GM23338 (cell line): ENCODE measurements around the gene CEP55. TPM values are rescaled to one million over a fixed set of nuclear protein-coding genes. Genes with fewer than 3 reads are reported as not detected.

ENCODE experiments used
- ATAC-seq: fragments of 200-7000 bp; cut with Tn5 transposase; 3 replicates; pipeline ENCODE4 v1.9.1; 2020
- DNase-seq: peaks from one replicate; pipeline ENCODE4 v3.0.0-alpha.2; 2015; ENCODE audit warnings: low spot score
- H2AFZ ChIP-seq: fragments of 200-600 bp; sonication (generic); 2 replicates; pipeline ENCODE4 v1.8.0; 2016; ENCODE audit warnings: antibody characterized with exemption, mild to moderate bottlenecking, moderate library complexity
- H3F3A ChIP-seq: fragments of 200-600 bp; sonication (generic); replicated peaks from 2 replicates; pipeline ENCODE4 v1.8.0; 2017; ENCODE audit warnings: antibody characterized with exemption, mixed run types, low read depth
- H3K27ac ChIP-seq: fragments of 200-600 bp; sonication (generic); 2 replicates; pipeline ENCODE4 v1.6.1; 2016; ENCODE audit warnings: low read depth
- H3K27me3 ChIP-seq: fragments of 200-600 bp; sonication (generic); 2 replicates; pipeline ENCODE4 v1.8.0; 2016; ENCODE audit warnings: mild to moderate bottlenecking, mixed run types, moderate library complexity; ENCODE audit not compliant: insufficient read depth
- H3K36me3 ChIP-seq: fragments of 200-600 bp; sonication (generic); 2 replicates; pipeline ENCODE4 v1.8.0; 2016; ENCODE audit warnings: mild to moderate bottlenecking; ENCODE audit not compliant: insufficient read depth
- H3K4me1 ChIP-seq: fragments of 200-600 bp; sonication (generic); 2 replicates; pipeline ENCODE4 v1.8.0; 2016; ENCODE audit warnings: mild to moderate bottlenecking, moderate library complexity; ENCODE audit not compliant: insufficient read depth
- H3K4me2 ChIP-seq: fragments of 200-600 bp; sonication (generic); 2 replicates; pipeline ENCODE4 v1.7.1; 2017; ENCODE audit warnings: mixed run types
- H3K4me3 ChIP-seq: fragments of 200-600 bp; sonication (generic); 2 replicates; pipeline ENCODE4 v1.6.1; 2016; ENCODE audit warnings: mixed run types
- H3K79me2 ChIP-seq: fragments of 200-600 bp; sonication (generic); replicated peaks from 2 replicates; pipeline ENCODE4 v1.8.0; 2017; ENCODE audit warnings: mild to moderate bottlenecking; ENCODE audit not compliant: insufficient read depth
- H3K9me2 ChIP-seq: fragments of 200-600 bp; sonication (generic); 2 replicates; pipeline ENCODE4 v1.8.0; 2017; ENCODE audit not compliant: insufficient read depth
- H4K20me1 ChIP-seq: fragments of 200-600 bp; sonication (generic); replicated peaks from 2 replicates; pipeline ENCODE4 v1.8.0; 2017; ENCODE audit warnings: mild to moderate bottlenecking; ENCODE audit not compliant: insufficient read depth
- H3K27ac Mint-ChIP-seq: 2 replicates; pipeline ENCODE4 v1.8.0; 2020; ENCODE audit warnings: inconsistent platforms, mild to moderate bottlenecking, moderate library complexity, mixed read lengths
- H3K27me3 Mint-ChIP-seq: 3 replicates; pipeline ENCODE4 v1.8.0; 2022; ENCODE audit warnings: low read depth, mild to moderate bottlenecking, moderate library complexity, mixed read lengths, inconsistent platforms; ENCODE audit not compliant: insufficient read depth, poor library complexity
- H3K36me3 Mint-ChIP-seq: 3 replicates; pipeline ENCODE4 v1.8.0; 2021; ENCODE audit warnings: low read depth, mild to moderate bottlenecking, inconsistent platforms, moderate library complexity, mixed read lengths
- H3K4me1 Mint-ChIP-seq: 3 replicates; pipeline ENCODE4 v1.8.0; 2020; ENCODE audit warnings: mild to moderate bottlenecking, inconsistent platforms, mixed read lengths
- H3K4me3 Mint-ChIP-seq: 3 replicates; pipeline ENCODE4 v1.8.0; 2021; ENCODE audit warnings: moderate library complexity, mild to moderate bottlenecking, inconsistent platforms, mixed read lengths
- H3K9me3 Mint-ChIP-seq: 3 replicates; pipeline ENCODE4 v1.8.0; 2020; ENCODE audit warnings: moderate library complexity, mild to moderate bottlenecking, inconsistent platforms, mixed read lengths
- CREB1 ChIP-seq: fragments of 250-450 bp; sonication (Bioruptor Pico); IDR thresholded peaks from 2 replicates; pipeline ENCODE4 v1.5.0; 2020; ENCODE audit warnings: low read depth, mild to moderate bottlenecking, moderate library complexity
- EZH2 ChIP-seq: fragments of 200-600 bp; sonication (generic); IDR thresholded peaks from one replicate; pipeline ENCODE4 v1.8.0; 2017; ENCODE audit warnings: antibody characterized with exemption, mild to moderate bottlenecking, low read depth; ENCODE audit not compliant: unreplicated experiment
- EZH2phosphoT487 ChIP-seq: fragments of 200-600 bp; sonication (generic); IDR thresholded peaks from one replicate; pipeline ENCODE4 v1.8.1; 2018; ENCODE audit warnings: antibody characterized with exemption; ENCODE audit not compliant: unreplicated experiment
- JUNB ChIP-seq: IDR thresholded peaks from one replicate; pipeline ENCODE4 v1.6.1; 2016; ENCODE audit warnings: antibody characterized with exemption; ENCODE audit not compliant: unreplicated experiment
- NANOG ChIP-seq: IDR thresholded peaks from 2 replicates; pipeline ENCODE4 v1.6.1; 2016; ENCODE audit warnings: antibody characterized with exemption, borderline replicate concordance
- POLR2AphosphoS5 ChIP-seq: IDR thresholded peaks from 2 replicates; pipeline ENCODE4 v1.6.1; 2016; ENCODE audit warnings: antibody characterized with exemption, low read depth
- STAT1 ChIP-seq: IDR thresholded peaks from one replicate; pipeline ENCODE4 v1.6.1; 2016; ENCODE audit warnings: antibody characterized with exemption; ENCODE audit not compliant: unreplicated experiment
- ZNF114 ChIP-seq: fragments of 250-450 bp; sonication (Bioruptor Pico); IDR thresholded peaks from 2 replicates; pipeline ENCODE4 v1.5.0; 2020; ENCODE audit warnings: mild to moderate bottlenecking, moderate library complexity
- ZNF331 ChIP-seq: fragments of 250-450 bp; sonication (Bioruptor Pico); IDR thresholded peaks from 2 replicates; pipeline ENCODE4 v1.5.0; 2020; ENCODE audit warnings: low read depth, mild to moderate bottlenecking, moderate library complexity
- polyA plus RNA-seq: library from polyadenylated mRNA; unstranded; fragments of >200 nt; fragmentation: Nextera tagmentation; extraction: Ambion mirVana; gene quantifications from 2 replicates; pipeline ENCODE4 v1.2.1, GENCODE V29; 2016
- total RNA-seq: library from RNA; depleted of rRNA; stranded (reverse); fragments of >200 nt; shearing (Covaris generic); gene quantifications from 2 replicates; pipeline ENCODE4 v1.2.3, GENCODE V29; 2014
- TF ChIP-seq, protein P1 (sequence below): IDR thresholded peaks from 2 replicates; pipeline ENCODE4 v1.6.1; 2016; ENCODE audit warnings: antibody characterized with exemption
- TF ChIP-seq, protein P2 (sequence below): fragments of 250-450 bp; sonication (Bioruptor Pico); IDR thresholded peaks from 2 replicates; pipeline ENCODE4 v1.5.0; 2020; ENCODE audit warnings: mild to moderate bottlenecking, moderate library complexity
- TF ChIP-seq, protein P3 (sequence below): IDR thresholded peaks from one replicate; pipeline ENCODE4 v1.6.1; 2018; ENCODE audit warnings: antibody characterized with exemption; ENCODE audit not compliant: unreplicated experiment
- TF ChIP-seq, protein P4 (sequence below), 2 experiments: fragments of 200-600 bp in 1 of 2; sonication (generic) in 1 of 2; conservative IDR thresholded peaks; 2 replicates each; pipeline versions ENCODE4 v1.5.1 to v1.6.1; 2016 to 2017; ENCODE audit warnings: antibody characterized with exemption in 2 of 2, low read depth in 2 of 2, mild to moderate bottlenecking in 2 of 2, moderate library complexity in 1 of 2

Gene CEP55
- total and polyA plus RNA-seq, 2 experiments from 2014 or later: 12.4 to 22.4 TPM

DNA sequence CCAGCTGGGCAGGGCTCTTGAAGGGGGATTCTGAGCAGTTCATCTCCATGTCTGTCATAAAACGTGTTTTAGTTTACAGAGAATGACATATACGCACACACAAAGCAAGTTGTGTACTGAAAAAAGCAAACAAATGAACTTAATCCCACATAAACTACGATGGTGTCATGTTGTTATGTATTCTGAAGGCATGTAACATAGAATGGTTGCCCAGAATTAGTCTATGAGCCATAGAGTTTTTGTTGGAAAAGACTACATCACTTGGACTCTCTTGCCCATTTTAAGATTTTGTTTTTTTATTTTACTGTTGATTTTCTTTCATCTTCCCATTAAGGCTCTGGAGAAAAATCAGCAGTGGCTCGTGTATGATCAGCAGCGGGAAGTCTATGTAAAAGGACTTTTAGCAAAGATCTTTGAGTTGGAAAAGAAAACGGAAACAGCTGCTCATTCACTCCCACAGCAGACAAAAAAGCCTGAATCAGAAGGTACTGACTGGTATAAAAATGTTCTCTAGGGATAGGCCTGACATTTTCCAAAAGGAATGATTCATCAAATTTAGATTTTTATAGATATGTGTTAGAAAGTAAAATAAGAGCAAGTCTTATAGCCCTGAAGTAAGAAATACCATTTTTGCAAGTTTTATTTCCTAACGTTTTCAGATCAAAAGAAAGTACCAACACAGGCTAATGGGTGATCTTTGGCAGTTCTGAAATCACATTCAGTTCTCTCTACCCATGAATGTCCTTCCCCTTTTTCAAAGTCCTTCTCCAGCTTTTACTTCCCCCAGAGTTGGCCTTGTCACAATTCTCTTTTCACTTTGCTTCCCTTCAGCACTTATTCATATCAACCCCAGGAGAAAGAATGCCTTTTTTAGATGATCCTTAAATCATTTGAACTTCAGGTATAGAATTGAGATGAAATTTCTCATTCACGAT is 18.9 kb downstream of the CEP55 start:
- Histone ChIP-seq H3K79me2 (no peaks in the 10 kb centered on the region), H2AFZ (no peak overlapping the region), H4K20me1 (no peaks in the 10 kb centered on the region), H3K27ac (no peak overlapping the region), H3K27me3 (no peaks in the 10 kb centered on the region), H3F3A (no peaks in the 10 kb centered on the region), H3K4me3 (no peak overlapping the region), H3K4me2 (no peak overlapping the region), H3K36me3 (peaks cover 52% of the 10 kb centered on the region), H3K9me2 (peaks cover 7% of the 10 kb centered on the region; the same call in 1 of the 2 replicates), H3K4me1 (no peaks in the 10 kb centered on the region)
- Mint-ChIP-seq H3K4me3 (no peak overlapping the region), H3K36me3 (peaks cover 52% of the 10 kb centered on the region), H3K4me1 (peaks cover 3% of the 10 kb centered on the region; the same call in 1 of the 3 replicates), H3K9me3 (peaks cover 9% of the 10 kb centered on the region), H3K27ac (no peak overlapping the region), H3K27me3 (peaks cover 1% of the 10 kb centered on the region)
- ATAC-seq (no peak), DNase-seq (no peak)
- no peak for TF ChIP-seq EZH2
- no peak for TF ChIP-seq ZNF331 (CRISPR knock-in tag)
- TF ChIP-seq, protein P1, sequence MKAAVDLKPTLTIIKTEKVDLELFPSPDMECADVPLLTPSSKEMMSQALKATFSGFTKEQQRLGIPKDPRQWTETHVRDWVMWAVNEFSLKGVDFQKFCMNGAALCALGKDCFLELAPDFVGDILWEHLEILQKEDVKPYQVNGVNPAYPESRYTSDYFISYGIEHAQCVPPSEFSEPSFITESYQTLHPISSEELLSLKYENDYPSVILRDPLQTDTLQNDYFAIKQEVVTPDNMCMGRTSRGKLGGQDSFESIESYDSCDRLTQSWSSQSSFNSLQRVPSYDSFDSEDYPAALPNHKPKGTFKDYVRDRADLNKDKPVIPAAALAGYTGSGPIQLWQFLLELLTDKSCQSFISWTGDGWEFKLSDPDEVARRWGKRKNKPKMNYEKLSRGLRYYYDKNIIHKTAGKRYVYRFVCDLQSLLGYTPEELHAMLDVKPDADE: no peak
- TF ChIP-seq, protein P2, sequence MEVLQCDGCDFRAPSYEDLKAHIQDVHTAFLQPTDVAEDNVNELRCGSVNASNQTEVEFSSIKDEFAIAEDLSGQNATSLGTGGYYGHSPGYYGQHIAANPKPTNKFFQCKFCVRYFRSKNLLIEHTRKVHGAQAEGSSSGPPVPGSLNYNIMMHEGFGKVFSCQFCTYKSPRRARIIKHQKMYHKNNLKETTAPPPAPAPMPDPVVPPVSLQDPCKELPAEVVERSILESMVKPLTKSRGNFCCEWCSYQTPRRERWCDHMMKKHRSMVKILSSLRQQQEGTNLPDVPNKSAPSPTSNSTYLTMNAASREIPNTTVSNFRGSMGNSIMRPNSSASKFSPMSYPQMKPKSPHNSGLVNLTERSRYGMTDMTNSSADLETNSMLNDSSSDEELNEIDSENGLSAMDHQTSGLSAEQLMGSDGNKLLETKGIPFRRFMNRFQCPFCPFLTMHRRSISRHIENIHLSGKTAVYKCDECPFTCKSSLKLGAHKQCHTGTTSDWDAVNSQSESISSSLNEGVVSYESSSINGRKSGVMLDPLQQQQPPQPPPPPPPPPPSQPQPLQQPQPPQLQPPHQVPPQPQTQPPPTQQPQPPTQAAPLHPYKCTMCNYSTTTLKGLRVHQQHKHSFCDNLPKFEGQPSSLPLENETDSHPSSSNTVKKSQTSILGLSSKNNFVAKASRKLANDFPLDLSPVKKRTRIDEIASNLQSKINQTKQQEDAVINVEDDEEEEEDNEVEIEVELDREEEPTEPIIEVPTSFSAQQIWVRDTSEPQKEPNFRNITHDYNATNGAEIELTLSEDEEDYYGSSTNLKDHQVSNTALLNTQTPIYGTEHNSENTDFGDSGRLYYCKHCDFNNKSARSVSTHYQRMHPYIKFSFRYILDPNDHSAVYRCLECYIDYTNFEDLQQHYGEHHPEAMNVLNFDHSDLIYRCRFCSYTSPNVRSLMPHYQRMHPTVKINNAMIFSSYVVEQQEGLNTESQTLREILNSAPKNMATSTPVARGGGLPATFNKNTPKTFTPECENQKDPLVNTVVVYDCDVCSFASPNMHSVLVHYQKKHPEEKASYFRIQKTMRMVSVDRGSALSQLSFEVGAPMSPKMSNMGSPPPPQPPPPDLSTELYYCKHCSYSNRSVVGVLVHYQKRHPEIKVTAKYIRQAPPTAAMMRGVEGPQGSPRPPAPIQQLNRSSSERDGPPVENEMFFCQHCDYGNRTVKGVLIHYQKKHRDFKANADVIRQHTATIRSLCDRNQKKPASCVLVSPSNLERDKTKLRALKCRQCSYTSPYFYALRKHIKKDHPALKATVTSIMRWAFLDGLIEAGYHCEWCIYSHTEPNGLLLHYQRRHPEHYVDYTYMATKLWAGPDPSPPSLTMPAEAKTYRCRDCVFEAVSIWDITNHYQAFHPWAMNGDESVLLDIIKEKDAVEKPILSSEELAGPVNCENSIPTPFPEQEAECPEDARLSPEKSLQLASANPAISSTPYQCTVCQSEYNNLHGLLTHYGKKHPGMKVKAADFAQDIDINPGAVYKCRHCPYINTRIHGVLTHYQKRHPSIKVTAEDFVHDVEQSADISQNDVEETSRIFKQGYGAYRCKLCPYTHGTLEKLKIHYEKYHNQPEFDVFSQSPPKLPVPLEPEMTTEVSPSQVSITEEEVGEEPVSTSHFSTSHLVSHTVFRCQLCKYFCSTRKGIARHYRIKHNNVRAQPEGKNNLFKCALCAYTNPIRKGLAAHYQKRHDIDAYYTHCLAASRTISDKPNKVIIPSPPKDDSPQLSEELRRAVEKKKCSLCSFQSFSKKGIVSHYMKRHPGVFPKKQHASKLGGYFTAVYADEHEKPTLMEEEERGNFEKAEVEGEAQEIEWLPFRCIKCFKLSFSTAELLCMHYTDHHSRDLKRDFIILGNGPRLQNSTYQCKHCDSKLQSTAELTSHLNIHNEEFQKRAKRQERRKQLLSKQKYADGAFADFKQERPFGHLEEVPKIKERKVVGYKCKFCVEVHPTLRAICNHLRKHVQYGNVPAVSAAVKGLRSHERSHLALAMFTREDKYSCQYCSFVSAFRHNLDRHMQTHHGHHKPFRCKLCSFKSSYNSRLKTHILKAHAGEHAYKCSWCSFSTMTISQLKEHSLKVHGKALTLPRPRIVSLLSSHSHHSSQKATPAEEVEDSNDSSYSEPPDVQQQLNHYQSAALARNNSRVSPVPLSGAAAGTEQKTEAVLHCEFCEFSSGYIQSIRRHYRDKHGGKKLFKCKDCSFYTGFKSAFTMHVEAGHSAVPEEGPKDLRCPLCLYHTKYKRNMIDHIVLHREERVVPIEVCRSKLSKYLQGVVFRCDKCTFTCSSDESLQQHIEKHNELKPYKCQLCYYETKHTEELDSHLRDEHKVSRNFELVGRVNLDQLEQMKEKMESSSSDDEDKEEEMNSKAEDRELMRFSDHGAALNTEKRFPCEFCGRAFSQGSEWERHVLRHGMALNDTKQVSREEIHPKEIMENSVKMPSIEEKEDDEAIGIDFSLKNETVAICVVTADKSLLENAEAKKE (CRISPR knock-in tag): no peak
- no peak for TF ChIP-seq EZH2phosphoT487
- TF ChIP-seq ZNF114 (CRISPR knock-in tag): no peak
- no peak for TF ChIP-seq STAT1
- TF ChIP-seq JUNB: no peak
- TF ChIP-seq CREB1: no peak
- TF ChIP-seq, protein P3, sequence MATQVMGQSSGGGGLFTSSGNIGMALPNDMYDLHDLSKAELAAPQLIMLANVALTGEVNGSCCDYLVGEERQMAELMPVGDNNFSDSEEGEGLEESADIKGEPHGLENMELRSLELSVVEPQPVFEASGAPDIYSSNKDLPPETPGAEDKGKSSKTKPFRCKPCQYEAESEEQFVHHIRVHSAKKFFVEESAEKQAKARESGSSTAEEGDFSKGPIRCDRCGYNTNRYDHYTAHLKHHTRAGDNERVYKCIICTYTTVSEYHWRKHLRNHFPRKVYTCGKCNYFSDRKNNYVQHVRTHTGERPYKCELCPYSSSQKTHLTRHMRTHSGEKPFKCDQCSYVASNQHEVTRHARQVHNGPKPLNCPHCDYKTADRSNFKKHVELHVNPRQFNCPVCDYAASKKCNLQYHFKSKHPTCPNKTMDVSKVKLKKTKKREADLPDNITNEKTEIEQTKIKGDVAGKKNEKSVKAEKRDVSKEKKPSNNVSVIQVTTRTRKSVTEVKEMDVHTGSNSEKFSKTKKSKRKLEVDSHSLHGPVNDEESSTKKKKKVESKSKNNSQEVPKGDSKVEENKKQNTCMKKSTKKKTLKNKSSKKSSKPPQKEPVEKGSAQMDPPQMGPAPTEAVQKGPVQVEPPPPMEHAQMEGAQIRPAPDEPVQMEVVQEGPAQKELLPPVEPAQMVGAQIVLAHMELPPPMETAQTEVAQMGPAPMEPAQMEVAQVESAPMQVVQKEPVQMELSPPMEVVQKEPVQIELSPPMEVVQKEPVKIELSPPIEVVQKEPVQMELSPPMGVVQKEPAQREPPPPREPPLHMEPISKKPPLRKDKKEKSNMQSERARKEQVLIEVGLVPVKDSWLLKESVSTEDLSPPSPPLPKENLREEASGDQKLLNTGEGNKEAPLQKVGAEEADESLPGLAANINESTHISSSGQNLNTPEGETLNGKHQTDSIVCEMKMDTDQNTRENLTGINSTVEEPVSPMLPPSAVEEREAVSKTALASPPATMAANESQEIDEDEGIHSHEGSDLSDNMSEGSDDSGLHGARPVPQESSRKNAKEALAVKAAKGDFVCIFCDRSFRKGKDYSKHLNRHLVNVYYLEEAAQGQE: no peak
- no peak for TF ChIP-seq POLR2AphosphoS5
- no peak for TF ChIP-seq NANOG
- TF ChIP-seq, protein P4, sequence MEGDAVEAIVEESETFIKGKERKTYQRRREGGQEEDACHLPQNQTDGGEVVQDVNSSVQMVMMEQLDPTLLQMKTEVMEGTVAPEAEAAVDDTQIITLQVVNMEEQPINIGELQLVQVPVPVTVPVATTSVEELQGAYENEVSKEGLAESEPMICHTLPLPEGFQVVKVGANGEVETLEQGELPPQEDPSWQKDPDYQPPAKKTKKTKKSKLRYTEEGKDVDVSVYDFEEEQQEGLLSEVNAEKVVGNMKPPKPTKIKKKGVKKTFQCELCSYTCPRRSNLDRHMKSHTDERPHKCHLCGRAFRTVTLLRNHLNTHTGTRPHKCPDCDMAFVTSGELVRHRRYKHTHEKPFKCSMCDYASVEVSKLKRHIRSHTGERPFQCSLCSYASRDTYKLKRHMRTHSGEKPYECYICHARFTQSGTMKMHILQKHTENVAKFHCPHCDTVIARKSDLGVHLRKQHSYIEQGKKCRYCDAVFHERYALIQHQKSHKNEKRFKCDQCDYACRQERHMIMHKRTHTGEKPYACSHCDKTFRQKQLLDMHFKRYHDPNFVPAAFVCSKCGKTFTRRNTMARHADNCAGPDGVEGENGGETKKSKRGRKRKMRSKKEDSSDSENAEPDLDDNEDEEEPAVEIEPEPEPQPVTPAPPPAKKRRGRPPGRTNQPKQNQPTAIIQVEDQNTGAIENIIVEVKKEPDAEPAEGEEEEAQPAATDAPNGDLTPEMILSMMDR (conservative IDR thresholded peaks at IDR 0.05; ENCODE audit: low read depth in 2 of 2): no peak
